ENCODE results near the gene SPCS2. TPM values are rescaled to one million over a fixed set of nuclear protein-coding genes. Genes with fewer than 3 reads are reported as not detected.
A peak's percentile ranks its signal among the peaks of the same experiment; 100 is the strongest.

SPCS2 gene
- total RNA-seq, 4 donors from 2014 or later: 28.3 to 95.7 (median 61.7) TPM

- Histone ChIP-seq H3K4me1 (no peaks in the 10 kb centered on the region), H3K36me3 (peaks cover 0 to 84% (median 5%) of the 10 kb centered on the region in 3 donors), H3K27ac (no peak overlapping the region), H3K9me3 (no peaks in the 10 kb centered on the region), H3K27me3 (no peaks in the 10 kb centered on the region), H3K4me3 (no peak overlapping the region)
- 90% methylated on average over 5 of the region's 5 CpGs for WGBS, 2 donors
- TF ChIP-seq EP300 (IDR thresholded peaks at IDR 0.05): no peak
- TF ChIP-seq, protein P1, sequence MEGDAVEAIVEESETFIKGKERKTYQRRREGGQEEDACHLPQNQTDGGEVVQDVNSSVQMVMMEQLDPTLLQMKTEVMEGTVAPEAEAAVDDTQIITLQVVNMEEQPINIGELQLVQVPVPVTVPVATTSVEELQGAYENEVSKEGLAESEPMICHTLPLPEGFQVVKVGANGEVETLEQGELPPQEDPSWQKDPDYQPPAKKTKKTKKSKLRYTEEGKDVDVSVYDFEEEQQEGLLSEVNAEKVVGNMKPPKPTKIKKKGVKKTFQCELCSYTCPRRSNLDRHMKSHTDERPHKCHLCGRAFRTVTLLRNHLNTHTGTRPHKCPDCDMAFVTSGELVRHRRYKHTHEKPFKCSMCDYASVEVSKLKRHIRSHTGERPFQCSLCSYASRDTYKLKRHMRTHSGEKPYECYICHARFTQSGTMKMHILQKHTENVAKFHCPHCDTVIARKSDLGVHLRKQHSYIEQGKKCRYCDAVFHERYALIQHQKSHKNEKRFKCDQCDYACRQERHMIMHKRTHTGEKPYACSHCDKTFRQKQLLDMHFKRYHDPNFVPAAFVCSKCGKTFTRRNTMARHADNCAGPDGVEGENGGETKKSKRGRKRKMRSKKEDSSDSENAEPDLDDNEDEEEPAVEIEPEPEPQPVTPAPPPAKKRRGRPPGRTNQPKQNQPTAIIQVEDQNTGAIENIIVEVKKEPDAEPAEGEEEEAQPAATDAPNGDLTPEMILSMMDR (IDR thresholded peaks at IDR 0.05): no peak
- no peak for TF ChIP-seq POLR2A (IDR thresholded peaks at IDR 0.05)
- DNase-seq (ENCODE audit: low spot score in 2 of 2): no peak
Observed at GRCh38 chr11:74936976-74937375, 12.1 kb upstream of the SPCS2 start.

GRCh38 chr11:74937696-74938475, 11.2 kb upstream of the SPCS2 start:
- Histone ChIP-seq H3K27ac (no peak overlapping the region), H3K27me3 (no peaks in the 10 kb centered on the region), H3K4me3 (no peak overlapping the region), H3K9me3 (no peaks in the 10 kb centered on the region), H3K36me3 (peaks cover 0 to 84% (median 5%) of the 10 kb centered on the region in 3 donors), H3K4me1 (no peaks in the 10 kb centered on the region)
- WGBS, 2 donors: 85 to 86% methylated on average over 5 of the region's 5 CpGs
- TF ChIP-seq POLR2A (IDR thresholded peaks at IDR 0.05): no peak
- TF ChIP-seq EP300 (IDR thresholded peaks at IDR 0.05): no peak
- TF ChIP-seq, protein P1 (IDR thresholded peaks at IDR 0.05): no peak
- DNase-seq (ENCODE audit: low spot score in 2 of 2): no peak

- no peak overlapping the region for H3K4me3 ChIP-seq
- peaks cover 0 to 63% (median 0%) of the 10 kb centered on the region in 3 donors for H3K36me3 ChIP-seq
- peaks cover 0 to 5% (median 0%) of the 10 kb centered on the region in 4 donors for H3K4me1 ChIP-seq
- DNase-seq (ENCODE audit: low spot score in 2 of 2): no peak
- TF ChIP-seq POLR2A (IDR thresholded peaks at IDR 0.05): no peak
- TF ChIP-seq, protein P1 (IDR thresholded peaks at IDR 0.05): no peak
- no peak for TF ChIP-seq EP300 (IDR thresholded peaks at IDR 0.05)
- no peaks in the 10 kb centered on the region for H3K9me3 ChIP-seq
- H3K27me3 ChIP-seq: no peaks in the 10 kb centered on the region
- H3K27ac ChIP-seq: no peak overlapping the region
Observed at GRCh38 chr11:74941492-74941891, 7.6 kb upstream of the SPCS2 start.

GRCh38 chr11:74942073-74942759, 6.8 kb upstream of the SPCS2 start:
- no peaks in the 10 kb centered on the region for H3K27me3 ChIP-seq
- 84 to 89% methylated on average over 5 of the region's 5 CpGs for WGBS, 2 donors
- H3K4me1 ChIP-seq: peaks cover 0 to 12% (median 0%) of the 10 kb centered on the region in 4 donors
- TF ChIP-seq, protein P1 (IDR thresholded peaks at IDR 0.05): no peak
- TF ChIP-seq POLR2A (IDR thresholded peaks at IDR 0.05) (no peak), EP300 (IDR thresholded peaks at IDR 0.05) (no peak)
- H3K9me3 ChIP-seq: no peaks in the 10 kb centered on the region
- no peak for DNase-seq (ENCODE audit: low spot score in 2 of 2)
- H3K36me3 ChIP-seq: peaks cover 0 to 57% (median 0%) of the 10 kb centered on the region in 3 donors
- no peak overlapping the region for H3K27ac ChIP-seq
- H3K4me3 ChIP-seq: no peak overlapping the region

GRCh38 chr11:74948546-74948897, 544 bp upstream of the SPCS2 start:
- Histone ChIP-seq H3K27me3 (no peaks in the 10 kb centered on the region), H3K4me1 (peaks cover 0 to 56% (median 17%) of the 10 kb centered on the region in 4 donors), H3K36me3 (peaks cover 0 to 12% (median 0%) of the 10 kb centered on the region in 3 donors), H3K27ac (peak overlapping the region; percentile 79 to 91 (median 83)), H3K9me3 (no peaks in the 10 kb centered on the region), H3K4me3 (peak overlapping the region; percentile 64 to 83 (median 74))
- DNase-seq (ENCODE audit: low spot score in 2 of 2): no peak
- TF ChIP-seq, protein P1 (IDR thresholded peaks at IDR 0.05): no peak
- TF ChIP-seq POLR2A (IDR thresholded peaks at IDR 0.05) (no peak), EP300 (IDR thresholded peaks at IDR 0.05) (no peak)
- WGBS, 2 donors: 0 to 1% methylated on average over 9 of the region's 9 CpGs

Measured in tibial nerve (tissue), 4 donors.